ENCODE measurements around the gene MAPK12.

DNA sequence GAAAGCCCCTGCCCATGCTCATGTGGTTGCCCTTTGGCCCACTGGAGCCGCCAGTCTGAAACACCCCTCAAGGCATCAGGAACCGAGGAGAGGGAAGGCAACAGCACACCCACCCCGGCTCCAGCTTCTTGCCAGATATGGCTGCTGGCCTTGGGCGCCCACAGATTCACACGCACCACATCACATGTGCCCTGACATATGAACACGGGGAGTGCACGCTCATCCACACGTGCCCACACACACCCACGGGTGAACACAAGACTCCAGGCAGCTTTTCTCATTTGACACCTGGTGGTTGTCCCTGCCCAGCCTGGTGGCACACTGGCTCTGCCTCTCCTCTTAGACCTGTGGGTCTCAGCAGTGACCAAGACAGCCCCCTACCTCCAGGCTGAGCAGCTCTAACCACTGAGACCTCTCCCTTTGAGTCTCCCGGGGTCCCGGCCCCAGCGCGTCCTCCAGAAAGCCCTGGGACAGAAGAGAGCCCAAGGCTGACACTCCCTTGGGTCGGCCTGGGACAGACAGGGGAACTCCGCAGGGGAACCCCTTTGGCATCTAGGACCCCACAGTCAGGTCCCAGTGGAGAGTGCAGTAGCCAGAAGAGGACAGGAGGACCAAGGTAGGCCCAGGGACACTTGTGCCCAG is 2.7 kb upstream of the MAPK12 start:
- TF ChIP-seq, protein P1, sequence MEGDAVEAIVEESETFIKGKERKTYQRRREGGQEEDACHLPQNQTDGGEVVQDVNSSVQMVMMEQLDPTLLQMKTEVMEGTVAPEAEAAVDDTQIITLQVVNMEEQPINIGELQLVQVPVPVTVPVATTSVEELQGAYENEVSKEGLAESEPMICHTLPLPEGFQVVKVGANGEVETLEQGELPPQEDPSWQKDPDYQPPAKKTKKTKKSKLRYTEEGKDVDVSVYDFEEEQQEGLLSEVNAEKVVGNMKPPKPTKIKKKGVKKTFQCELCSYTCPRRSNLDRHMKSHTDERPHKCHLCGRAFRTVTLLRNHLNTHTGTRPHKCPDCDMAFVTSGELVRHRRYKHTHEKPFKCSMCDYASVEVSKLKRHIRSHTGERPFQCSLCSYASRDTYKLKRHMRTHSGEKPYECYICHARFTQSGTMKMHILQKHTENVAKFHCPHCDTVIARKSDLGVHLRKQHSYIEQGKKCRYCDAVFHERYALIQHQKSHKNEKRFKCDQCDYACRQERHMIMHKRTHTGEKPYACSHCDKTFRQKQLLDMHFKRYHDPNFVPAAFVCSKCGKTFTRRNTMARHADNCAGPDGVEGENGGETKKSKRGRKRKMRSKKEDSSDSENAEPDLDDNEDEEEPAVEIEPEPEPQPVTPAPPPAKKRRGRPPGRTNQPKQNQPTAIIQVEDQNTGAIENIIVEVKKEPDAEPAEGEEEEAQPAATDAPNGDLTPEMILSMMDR (IDR thresholded peaks at IDR 0.05; ENCODE audit: low read depth, low read length, missing input control) = no peak
- no peak for TF ChIP-seq TAF1 (conservative IDR thresholded peaks at IDR 0.05)
- TF ChIP-seq REST (IDR thresholded peaks at IDR 0.05) = no peak

Data from liver (tissue), 3 donors.